HEK293 (cell line): Measurements from ENCODE around the gene BMP10.

ENCODE experiments used
- CTCF ChIA-PET: fragments of 350-600 bp; formaldehyde crosslinking; extraction: SDS; loops from one replicate; lab custom pipeline; 2021; ENCODE audit warnings: antibody characterized with exemption; lab: Yijun Ruan, JAX
- POLR2A ChIA-PET: fragments of 300-600 bp; formaldehyde crosslinking; extraction: SDS; loops from one replicate; lab custom pipeline; 2020; ENCODE audit warnings: antibody characterized with exemption, inconsistent platforms; lab: Yijun Ruan, JAX
- H3K27ac ChIP-seq: fragments of 200-500 bp; sonication (Bioruptor generic); 2 replicates; pipeline ENCODE4 v1.5.1; 2014; ENCODE audit warnings: low read depth, low read length, control low read depth, inconsistent platforms; ENCODE audit errors: extremely low read depth
- H3K36me3 ChIP-seq, 2 experiments: fragments of 200-500 bp in 1 of 2; sonication (Bioruptor generic) in 1 of 2; 1 replicate in 1 of 2; 2 replicates in 1 of 2; pipeline ENCODE4 v1.5.1; 2014 to 2017; ENCODE audit warnings: inconsistent platforms in 2 of 2, low read length in 2 of 2; ENCODE audit not compliant: control insufficient read depth in 2 of 2, insufficient read depth in 1 of 2
- H3K4me1 ChIP-seq: fragments of 200-500 bp; sonication (Bioruptor generic); 2 replicates; pipeline ENCODE4 v1.5.1; 2014; ENCODE audit warnings: mild to moderate bottlenecking, low read length, inconsistent platforms; ENCODE audit not compliant: control insufficient read depth, insufficient read depth
- H3K4me3 ChIP-seq: 2 replicates; pipeline ENCODE4 v1.5.1; 2011; ENCODE audit warnings: low read depth, mild to moderate bottlenecking, control low read depth, low read length, moderate library complexity
- H3K9me3 ChIP-seq: fragments of 200-500 bp; sonication (Bioruptor generic); 2 replicates; pipeline ENCODE4 v1.5.1; 2014; ENCODE audit warnings: low read depth, low read length, inconsistent platforms; ENCODE audit not compliant: control insufficient read depth, insufficient read depth
- IKZF3 ChIP-seq: fragments of 450-650 bp; IDR thresholded peaks from 2 replicates; pipeline ENCODE4 v1.5.0; 2018; ENCODE audit warnings: missing biosample characterization, mild to moderate bottlenecking, missing genetic modification characterization, moderate library complexity
- KLF10 ChIP-seq: fragments of 450-650 bp; IDR thresholded peaks from 2 replicates; pipeline ENCODE4 v1.5.1; 2018; ENCODE audit warnings: missing biosample characterization, mild to moderate bottlenecking, missing genetic modification characterization
- MZF1 ChIP-seq: fragments of 450-650 bp; formaldehyde crosslinking; IDR thresholded peaks from 2 replicates; pipeline ENCODE4 v1.5.1; 2017; ENCODE audit warnings: missing biosample characterization, missing genetic modification characterization, borderline replicate concordance
- SCRT1 ChIP-seq: fragments of 450-650 bp; formaldehyde crosslinking; IDR thresholded peaks from 2 replicates; pipeline ENCODE4 v1.5.1; 2016; ENCODE audit warnings: missing biosample characterization, missing genetic modification characterization, borderline replicate concordance
- SP3 ChIP-seq: fragments of 450-650 bp; formaldehyde crosslinking; IDR thresholded peaks from 2 replicates; pipeline ENCODE4 v1.5.1; 2016; ENCODE audit warnings: missing biosample characterization, missing genetic modification characterization
- ZBTB1 ChIP-seq: fragments of 450-650 bp; formaldehyde crosslinking; IDR thresholded peaks from 2 replicates; pipeline ENCODE4 v1.5.1; 2016; ENCODE audit warnings: missing biosample characterization, missing genetic modification characterization
- ZFP41 ChIP-seq: fragments of 450-650 bp; formaldehyde crosslinking; IDR thresholded peaks from 2 replicates; pipeline ENCODE4 v1.5.1; 2016; ENCODE audit warnings: missing biosample characterization, missing genetic modification characterization, borderline replicate concordance
- ZNF112 ChIP-seq: fragments of 450-650 bp; formaldehyde crosslinking; IDR thresholded peaks from 2 replicates; pipeline ENCODE4 v1.5.0; 2017; ENCODE audit warnings: missing biosample characterization, missing genetic modification characterization
- ZNF140 ChIP-seq: fragments of 450-650 bp; formaldehyde crosslinking; IDR thresholded peaks from 2 replicates; pipeline ENCODE4 v1.5.1; 2016; ENCODE audit warnings: missing biosample characterization, missing genetic modification characterization
- ZNF18 ChIP-seq: fragments of 450-650 bp; formaldehyde crosslinking; IDR thresholded peaks from 2 replicates; pipeline ENCODE4 v1.5.1; 2016; ENCODE audit warnings: missing biosample characterization, missing genetic modification characterization
- ZNF335 ChIP-seq: fragments of 450-650 bp; formaldehyde crosslinking; conservative IDR thresholded peaks from 2 replicates; pipeline ENCODE4 v1.5.1; 2016; ENCODE audit warnings: missing biosample characterization, missing genetic modification characterization
- ZNF362 ChIP-seq: fragments of 450-650 bp; formaldehyde crosslinking; IDR thresholded peaks from 2 replicates; pipeline ENCODE4 v1.5.1; 2016; ENCODE audit warnings: missing biosample characterization, missing genetic modification characterization
- ZNF510 ChIP-seq: fragments of 450-650 bp; formaldehyde crosslinking; IDR thresholded peaks from 2 replicates; pipeline ENCODE4 v1.5.1; 2018; ENCODE audit warnings: mild to moderate bottlenecking, missing genetic modification characterization, missing biosample characterization; ENCODE audit not compliant: insufficient replicate concordance
- ZNF514 ChIP-seq: fragments of 450-650 bp; formaldehyde crosslinking; IDR thresholded peaks from 2 replicates; pipeline ENCODE4 v1.5.1; 2016; ENCODE audit warnings: missing biosample characterization, missing genetic modification characterization
- ZNF561 ChIP-seq: fragments of 450-650 bp; IDR thresholded peaks from 2 replicates; pipeline ENCODE4 v1.5.1; 2018; ENCODE audit warnings: missing biosample characterization, missing genetic modification characterization, borderline replicate concordance
- ZNF626 ChIP-seq: fragments of 450-650 bp; sonication (Bioruptor Pico); formaldehyde crosslinking; IDR thresholded peaks from 2 replicates; pipeline ENCODE4 v1.5.1; 2018; ENCODE audit warnings: missing biosample characterization, missing genetic modification characterization, inconsistent platforms
- ZNF843 ChIP-seq: fragments of 450-650 bp; formaldehyde crosslinking; IDR thresholded peaks from 2 replicates; pipeline ENCODE4 v1.5.1; 2016; ENCODE audit warnings: missing biosample characterization, missing genetic modification characterization
- TF ChIP-seq, protein P1 (sequence below): fragments of 450-650 bp; formaldehyde crosslinking; IDR thresholded peaks from 2 replicates; pipeline ENCODE4 v1.5.1; 2016; ENCODE audit warnings: missing biosample characterization, missing genetic modification characterization
- TF ChIP-seq, protein P2 (sequence below): fragments of 450-650 bp; formaldehyde crosslinking; IDR thresholded peaks from 2 replicates; pipeline ENCODE4 v1.5.1; 2016; ENCODE audit warnings: missing biosample characterization, missing genetic modification characterization
- TF ChIP-seq, protein P3 (sequence below): fragments of 450-650 bp; formaldehyde crosslinking; IDR thresholded peaks from 2 replicates; pipeline ENCODE4 v1.5.1; 2016; ENCODE audit warnings: missing biosample characterization, missing genetic modification characterization

BMP10 gene

DNA sequence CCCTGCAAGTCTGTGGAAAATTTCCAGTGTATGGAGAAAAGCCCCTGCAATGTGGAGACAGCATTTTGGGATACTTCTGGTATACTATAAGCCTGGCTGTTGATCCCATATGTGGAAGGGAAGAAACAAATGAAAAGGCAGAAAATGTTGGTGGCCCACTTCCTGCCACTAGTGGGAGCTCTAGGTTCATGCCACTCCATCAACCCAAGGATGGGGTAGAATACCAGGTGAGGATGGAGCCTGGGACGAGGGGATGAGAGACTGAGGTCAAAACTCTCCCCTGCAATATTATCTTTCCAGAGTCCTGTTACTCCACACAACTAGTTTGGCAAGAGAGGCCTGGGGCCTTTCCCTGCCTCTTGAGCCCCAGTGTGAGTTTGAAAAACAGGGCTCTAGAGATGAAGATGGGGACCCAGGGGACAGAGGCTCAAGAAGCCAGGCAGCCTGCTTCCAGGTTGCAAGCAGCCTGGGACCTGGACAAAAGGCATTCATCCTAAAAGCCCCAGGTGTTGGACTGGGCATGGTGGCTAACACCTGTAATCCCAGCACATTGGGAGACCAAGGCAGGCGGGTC, 31.9 kb downstream of the BMP10 start (continued):
- no peak for TF ChIP-seq ZNF362 (tag by site-specific recombination)
- TF ChIP-seq, all 188 proteins: peak for 2

DNA sequence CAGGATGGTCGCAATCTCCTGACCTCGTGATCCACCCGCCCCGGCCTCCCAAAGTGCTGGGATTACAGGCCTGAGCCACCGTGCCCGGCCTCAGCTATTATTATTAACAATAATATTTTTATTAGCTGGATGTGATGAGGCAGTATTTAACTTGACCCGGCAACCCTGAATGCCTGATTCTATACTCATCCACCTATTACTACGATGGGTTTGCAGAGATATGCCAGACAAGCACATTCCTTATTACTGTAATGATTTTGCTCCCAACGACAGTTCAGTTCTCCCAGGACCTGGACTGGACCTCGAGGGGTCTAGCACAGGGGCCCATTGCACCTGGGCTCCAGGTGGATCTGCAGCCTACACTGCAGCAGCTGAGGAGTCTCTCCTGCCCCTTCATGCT, 32.6 kb downstream of the BMP10 start:
- Histone ChIP-seq H3K4me1 (no peaks in the 10 kb centered on the region), H3K27ac (no peak overlapping the region), H3K4me3 (no peak overlapping the region), H3K36me3 (no peaks in the 10 kb centered on the region), H3K9me3 (no peaks in the 10 kb centered on the region)
- CTCF ChIA-PET = interaction anchor here (0.6 to 10.0 kb wide), 22 partner anchors 9 to 375 kb away, joined by 3 to 130 read pairs (median 4); no protein-coding TSS in a partner anchor
- TF ChIP-seq ZNF140 (tag by site-specific recombination) (no peak), MZF1 (tag by site-specific recombination) (no peak), ZNF510 (tag by site-specific recombination) (no peak), ZNF18 (tag by site-specific recombination) (no peak), KLF10 (tag by site-specific recombination) (no peak), ZNF514 (tag by site-specific recombination) (no peak), ZNF561 (tag by site-specific recombination) (no peak), SCRT1 (tag by site-specific recombination) (no peak), IKZF3 (tag by site-specific recombination) (no peak), SP3 (tag by site-specific recombination) (no peak), ZBTB1 (no peak), ZFP41 (tag by site-specific recombination) (no peak), ZNF335 (no peak), ZNF112 (tag by site-specific recombination) (no peak), ZNF626 (tag by site-specific recombination) (no peak), ZNF843 (tag by site-specific recombination) (no peak)
- TF ChIP-seq, protein P1, sequence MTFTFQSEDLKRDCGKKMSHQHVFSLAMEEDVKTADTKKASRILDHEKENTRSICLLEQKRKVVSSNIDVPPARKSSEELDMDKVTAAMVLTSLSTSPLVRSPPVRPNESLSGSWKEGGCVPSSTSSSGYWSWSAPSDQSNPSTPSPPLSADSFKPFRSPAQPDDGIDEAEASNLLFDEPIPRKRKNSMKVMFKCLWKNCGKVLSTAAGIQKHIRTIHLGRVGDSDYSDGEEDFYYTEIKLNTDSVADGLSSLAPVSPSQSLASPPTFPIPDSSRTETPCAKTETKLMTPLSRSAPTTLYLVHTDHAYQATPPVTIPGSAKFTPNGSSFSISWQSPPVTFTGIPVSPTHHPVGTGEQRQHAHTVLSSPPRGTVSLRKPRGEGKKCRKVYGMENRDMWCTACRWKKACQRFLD = no peak
- TF ChIP-seq, protein P2, sequence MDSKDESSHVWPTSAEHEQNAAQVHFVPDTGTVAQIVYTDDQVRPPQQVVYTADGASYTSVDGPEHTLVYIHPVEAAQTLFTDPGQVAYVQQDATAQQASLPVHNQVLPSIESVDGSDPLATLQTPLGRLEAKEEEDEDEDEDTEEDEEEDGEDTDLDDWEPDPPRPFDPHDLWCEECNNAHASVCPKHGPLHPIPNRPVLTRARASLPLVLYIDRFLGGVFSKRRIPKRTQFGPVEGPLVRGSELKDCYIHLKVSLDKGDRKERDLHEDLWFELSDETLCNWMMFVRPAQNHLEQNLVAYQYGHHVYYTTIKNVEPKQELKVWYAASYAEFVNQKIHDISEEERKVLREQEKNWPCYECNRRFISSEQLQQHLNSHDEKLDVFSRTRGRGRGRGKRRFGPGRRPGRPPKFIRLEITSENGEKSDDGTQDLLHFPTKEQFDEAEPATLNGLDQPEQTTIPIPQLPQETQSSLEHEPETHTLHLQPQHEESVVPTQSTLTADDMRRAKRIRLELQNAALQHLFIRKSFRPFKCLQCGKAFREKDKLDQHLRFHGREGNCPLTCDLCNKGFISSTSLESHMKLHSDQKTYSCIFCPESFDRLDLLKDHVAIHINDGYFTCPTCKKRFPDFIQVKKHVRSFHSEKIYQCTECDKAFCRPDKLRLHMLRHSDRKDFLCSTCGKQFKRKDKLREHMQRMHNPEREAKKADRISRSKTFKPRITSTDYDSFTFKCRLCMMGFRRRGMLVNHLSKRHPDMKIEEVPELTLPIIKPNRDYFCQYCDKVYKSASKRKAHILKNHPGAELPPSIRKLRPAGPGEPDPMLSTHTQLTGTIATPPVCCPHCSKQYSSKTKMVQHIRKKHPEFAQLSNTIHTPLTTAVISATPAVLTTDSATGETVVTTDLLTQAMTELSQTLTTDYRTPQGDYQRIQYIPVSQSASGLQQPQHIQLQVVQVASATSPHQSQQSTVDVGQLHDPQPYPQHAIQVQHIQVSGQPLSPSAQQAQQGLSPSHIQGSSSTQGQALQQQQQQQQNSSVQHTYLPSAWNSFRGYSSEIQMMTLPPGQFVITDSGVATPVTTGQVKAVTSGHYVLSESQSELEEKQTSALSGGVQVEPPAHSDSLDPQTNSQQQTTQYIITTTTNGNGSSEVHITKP = no peak
- TF ChIP-seq, protein P3, sequence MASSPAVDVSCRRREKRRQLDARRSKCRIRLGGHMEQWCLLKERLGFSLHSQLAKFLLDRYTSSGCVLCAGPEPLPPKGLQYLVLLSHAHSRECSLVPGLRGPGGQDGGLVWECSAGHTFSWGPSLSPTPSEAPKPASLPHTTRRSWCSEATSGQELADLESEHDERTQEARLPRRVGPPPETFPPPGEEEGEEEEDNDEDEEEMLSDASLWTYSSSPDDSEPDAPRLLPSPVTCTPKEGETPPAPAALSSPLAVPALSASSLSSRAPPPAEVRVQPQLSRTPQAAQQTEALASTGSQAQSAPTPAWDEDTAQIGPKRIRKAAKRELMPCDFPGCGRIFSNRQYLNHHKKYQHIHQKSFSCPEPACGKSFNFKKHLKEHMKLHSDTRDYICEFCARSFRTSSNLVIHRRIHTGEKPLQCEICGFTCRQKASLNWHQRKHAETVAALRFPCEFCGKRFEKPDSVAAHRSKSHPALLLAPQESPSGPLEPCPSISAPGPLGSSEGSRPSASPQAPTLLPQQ (tag by site-specific recombination) = no peak
- TF ChIP-seq, all 188 proteins: peak for 0
- POLR2A ChIA-PET = no interaction called here
